Measurements from ENCODE around the gene RNF135.

GRCh38 chr17:30930495-30930894 lies 40.3 kb upstream of the RNF135 start:
- TF ChIP-seq POLR2A (IDR thresholded peaks at IDR 0.05; ENCODE audit: low read depth, low read length), result no peak
- no peak for TF ChIP-seq PAX5 (IDR thresholded peaks at IDR 0.05; ENCODE audit: insufficient read depth, low read length, severe bottlenecking)
- TF ChIP-seq TAF1 (IDR thresholded peaks at IDR 0.05; ENCODE audit: low read depth, low read length), result no peak
- no peak for TF ChIP-seq POLR2AphosphoS5 (IDR thresholded peaks at IDR 0.05; ENCODE audit: low read depth, low read length)
- TF ChIP-seq SPI1 (IDR thresholded peaks at IDR 0.05; ENCODE audit: low read depth, low read length), result no peak

Data from GM12891 (cell line).